ENCODE data around the gene ARHGAP4.

The ARHGAP4 gene

GRCh38 chrX:153925739-153926551 lies at the start of gene ARHGAP4:
Gene ARHGAP4 (minus strand): TSS chrX:153926264. CDS start chrX:153926202, 62 bp downstream.
- peak in 2 of 3 experiments; percentile 63 to 73 for DNase-seq

GRCh38 chrX:153974726-153975286 lies 48.7 kb upstream of the ARHGAP4 start:
- no peak for DNase-seq

- DNase-seq = peak in 2 of 3 experiments; percentile 33 to 36
Observed at GRCh38 chrX:153974003-153974725, 48.1 kb upstream of the ARHGAP4 start.

GRCh38 chrX:153973127-153974002 lies 47.3 kb upstream of the ARHGAP4 start:
- peak; percentile 62 to 83 (median 63) for DNase-seq

GRCh38 chrX:153972368-153973126 lies 46.5 kb upstream of the ARHGAP4 start, which contains the start of gene TMEM187:
Gene TMEM187 (plus strand): TSS chrX:153972754. CDS start chrX:153982063, 9,309 bp downstream.
- DNase-seq = peak; percentile 95 to 98 (median 97)

GRCh38 chrX:153971450-153972367 lies 45.6 kb upstream of the ARHGAP4 start, which contains the start of gene HCFC1:
Gene HCFC1 (minus strand): TSS chrX:153971818. CDS start chrX:153970840, 978 bp downstream.
- DNase-seq = peak; percentile 98 to 99 (median 99)

- peak; percentile 92 to 94 (median 93) for DNase-seq
Observed at GRCh38 chrX:153971124-153971449, 45.0 kb upstream of the ARHGAP4 start.

GRCh38 chrX:153970357-153971123 lies 44.5 kb upstream of the ARHGAP4 start:
- peak; percentile 81 to 91 (median 89) for DNase-seq

GRCh38 chrX:153969904-153970356 lies 43.9 kb upstream of the ARHGAP4 start:
- peak; percentile 70 to 79 (median 77) for DNase-seq

GRCh38 chrX:153969125-153969903 lies 43.2 kb upstream of the ARHGAP4 start:
- peak in 1 of 3 experiments; percentile 24 for DNase-seq

GRCh38 chrX:153968754-153969124 lies 42.7 kb upstream of the ARHGAP4 start:
- peak; percentile 32 to 54 (median 42) for DNase-seq

GRCh38 chrX:153968255-153968654 lies 42.2 kb upstream of the ARHGAP4 start:
- peak in 1 of 3 experiments; percentile 27 for DNase-seq

GRCh38 chrX:153967536-153968224 lies 41.6 kb upstream of the ARHGAP4 start:
- no peak for DNase-seq

GRCh38 chrX:153966841-153967535 lies 40.9 kb upstream of the ARHGAP4 start:
- DNase-seq = no peak

GRCh38 chrX:153966283-153966688 lies 40.2 kb upstream of the ARHGAP4 start:
- DNase-seq = no peak

- DNase-seq = no peak
Observed at GRCh38 chrX:153965406-153965805, 39.3 kb upstream of the ARHGAP4 start.

- DNase-seq = no peak
Observed at GRCh38 chrX:153964105-153964504, 38.0 kb upstream of the ARHGAP4 start.
